ENCODE results near the gene NUP160.

DNA sequence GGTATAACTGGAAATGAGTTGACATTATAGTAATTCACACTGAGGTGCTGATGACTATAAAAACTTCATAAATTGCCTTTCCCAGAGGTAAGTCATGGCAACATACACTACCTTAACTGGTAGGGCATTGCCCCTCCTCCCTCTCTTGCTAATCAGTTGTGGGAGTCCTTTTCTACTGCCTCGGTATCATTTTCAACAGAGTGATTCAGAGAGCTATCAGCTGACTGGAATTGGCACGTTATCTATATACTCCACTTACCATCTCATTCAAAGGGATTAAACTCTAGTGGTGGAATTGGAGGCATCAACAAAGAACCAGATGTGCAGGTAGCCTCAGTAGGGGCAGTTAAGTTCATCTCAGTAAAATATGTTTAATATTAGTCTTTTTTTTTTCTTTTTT, 8.0 kb upstream of the NUP160 start:
- TF ChIP-seq CTCF (IDR thresholded peaks at IDR 0.05), result no peak
- no peak for TF ChIP-seq POLR2A (IDR thresholded peaks at IDR 0.05)
- TF ChIP-seq EP300 (IDR thresholded peaks at IDR 0.05), result no peak
